ENCODE results near the gene SEMA4D. TPM values are rescaled to one million over a fixed set of nuclear protein-coding genes. Genes with fewer than 3 reads are reported as not detected.

SEMA4D gene
- total and polyA plus RNA-seq, 2 of the 13 experiments (the other 11 are each of a cell fraction or from before 2014, with no cell fraction given), result 0.13 to 0.16 TPM

DNA sequence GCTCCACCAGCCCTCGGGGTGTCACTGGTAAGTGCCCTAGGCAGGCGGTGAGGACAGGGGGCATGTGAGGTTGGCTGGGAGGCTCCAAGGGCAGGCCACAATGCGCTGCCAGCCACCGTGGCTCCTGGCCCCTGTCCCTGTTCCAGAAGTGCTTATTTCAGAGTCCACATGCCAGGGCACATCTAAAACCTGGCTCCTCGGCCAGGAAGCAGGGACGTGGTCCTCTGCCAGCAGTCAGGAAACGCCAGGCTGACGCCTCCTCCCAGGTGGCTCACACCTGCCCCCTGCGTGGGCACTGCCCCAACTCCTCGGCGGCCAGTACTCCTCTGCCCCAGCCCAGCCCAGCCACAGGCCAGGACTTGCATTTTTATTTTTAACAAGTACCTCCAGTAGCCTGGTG lies 111.1 kb downstream of the SEMA4D start:
- WGBS (ENCODE audit: low lambda C conversion rate), result 65% methylated on average over 4 of the region's 11 CpGs
- H3K4me2 ChIP-seq (ENCODE audit: low read depth, low read length), result no peak overlapping the region
- H3K27me3 ChIP-seq (ENCODE audit: control insufficient read depth in 1 of 2, insufficient read depth in 2 of 2, low read length in 2 of 2), result peaks cover 0 to 1% of the 10 kb centered on the region in 2 experiments; a peak in 2 of 5 replicates
- no peaks in the 10 kb centered on the region for H4K20me1 ChIP-seq (ENCODE audit: insufficient read depth, low read length)
- intact Hi-C loops (cut with micrococcal nuclease; ENCODE audit: unreplicated experiment), result no loop called here
- ATAC-seq (no peak), DNase-seq (ENCODE audit: low spot score) (no peak), FAIRE-seq (no peak)
- no peaks in the 10 kb centered on the region for H3K9me3 ChIP-seq (ENCODE audit: low read length)
- in situ Hi-C loops (cut with HindIII; ENCODE audit: extremely low pct_ligation_motif_present, low pct_unique_long_range_greater_than_20kb), result no loop called here
- no peak overlapping the region for H3K4me3 ChIP-seq (replicated peaks in 1 of 3; ENCODE audit: insufficient read depth in 1 of 3, low read depth in 2 of 3, low read length in 3 of 3)
- H3K4me1 ChIP-seq (ENCODE audit: insufficient read depth, low read length), result peaks cover 34% of the 10 kb centered on the region
- TF ChIP-seq ARID2 (CRISPR knock-in tag; IDR thresholded peaks at IDR 0.05; ENCODE audit: borderline replicate concordance) (no peak), MYC (CRISPR knock-in tag; IDR thresholded peaks at IDR 0.05; ENCODE audit: borderline replicate concordance) (no peak), GPN1 (CRISPR knock-in tag; IDR thresholded peaks at IDR 0.05; ENCODE audit: borderline replicate concordance) (no peak), CREB1 (IDR thresholded peaks at IDR 0.05) (no peak), CREB1 (CRISPR knock-in tag; IDR thresholded peaks at IDR 0.05) (no peak), ZNF747 (CRISPR knock-in tag; IDR thresholded peaks at IDR 0.05; ENCODE audit: borderline replicate concordance) (no peak), PHF8 (CRISPR knock-in tag; IDR thresholded peaks at IDR 0.05) (no peak), CHCHD3 (CRISPR knock-in tag; IDR thresholded peaks at IDR 0.05) (no peak), ZNF24 (IDR thresholded peaks at IDR 0.05) (no peak)
- POLR2A ChIA-PET, result no interaction called here
- H3K9ac ChIP-seq (ENCODE audit: insufficient read depth, low read depth, low read length), result no peak overlapping the region
- no peak overlapping the region for H2AFZ ChIP-seq (ENCODE audit: low read length)
- no peak overlapping the region for H3K27ac ChIP-seq (ENCODE audit: extremely low read length, insufficient read depth, low read length)
- CTCF ChIA-PET (ENCODE audit: low intra/inter-chr PET ratio, low total read pairs), result no interaction called here
- no TSS peak for BruUV-seq (replicated peaks)
- no peaks in the 10 kb centered on the region for H3K36me3 ChIP-seq (replicated peaks in 1 of 2; ENCODE audit: control insufficient read depth in 1 of 2, insufficient read depth in 2 of 2, low read length in 2 of 2)
- no peaks in the 10 kb centered on the region for H3K79me2 ChIP-seq (ENCODE audit: insufficient read depth, low read length)

- Histone ChIP-seq H3K36me3 (replicated peaks in 1 of 2; ENCODE audit: control insufficient read depth in 1 of 2, insufficient read depth in 2 of 2, low read length in 2 of 2) (no peaks in the 10 kb centered on the region), H3K27ac (ENCODE audit: extremely low read length, insufficient read depth, low read length) (no peak overlapping the region), H3K9me3 (ENCODE audit: low read length) (no peaks in the 10 kb centered on the region), H4K20me1 (ENCODE audit: insufficient read depth, low read length) (no peaks in the 10 kb centered on the region), H3K27me3 (ENCODE audit: control insufficient read depth in 1 of 2, insufficient read depth in 2 of 2, low read length in 2 of 2) (peaks cover 0 to 1% of the 10 kb centered on the region in 2 experiments; a peak in 2 of 5 replicates), H3K9ac (ENCODE audit: insufficient read depth, low read depth, low read length) (no peak overlapping the region), H3K4me2 (ENCODE audit: low read depth, low read length) (no peak overlapping the region), H3K4me1 (ENCODE audit: insufficient read depth, low read length) (peaks cover 34% of the 10 kb centered on the region), H2AFZ (ENCODE audit: low read length) (no peak overlapping the region), H3K79me2 (ENCODE audit: insufficient read depth, low read length) (no peaks in the 10 kb centered on the region), H3K4me3 (replicated peaks in 1 of 3; ENCODE audit: insufficient read depth in 1 of 3, low read depth in 2 of 3, low read length in 3 of 3) (no peak overlapping the region)
- WGBS (ENCODE audit: low lambda C conversion rate), result 79% methylated on average over 8 of the region's 11 CpGs
- in situ Hi-C loops (cut with HindIII; ENCODE audit: extremely low pct_ligation_motif_present, low pct_unique_long_range_greater_than_20kb) (no loop called here), intact Hi-C loops (cut with micrococcal nuclease; ENCODE audit: unreplicated experiment) (no loop called here)
- no peak for FAIRE-seq
- BruUV-seq (replicated peaks), result no TSS peak
- no peak for ATAC-seq
- POLR2A ChIA-PET, result interaction anchor here (0.7 kb wide), 1 partner anchor 28 kb away, joined by 3 read pairs; no protein-coding TSS in a partner anchor
- CTCF ChIA-PET (ENCODE audit: low intra/inter-chr PET ratio, low total read pairs), result no interaction called here
- no peak for DNase-seq (ENCODE audit: low spot score)
- TF ChIP-seq XRCC5 (optimal IDR thresholded peaks at IDR 0.05; ENCODE audit: low read length), result no peak
- no peak for TF ChIP-seq RXRB (CRISPR knock-in tag; IDR thresholded peaks at IDR 0.05; ENCODE audit: borderline replicate concordance)
- TF ChIP-seq U2AF2 (IDR thresholded peaks at IDR 0.05; ENCODE audit: low read depth, low read length), result no peak
- TF ChIP-seq ZNF7 (CRISPR knock-in tag; IDR thresholded peaks at IDR 0.05), result no peak
- no peak for TF ChIP-seq ZKSCAN1 (IDR thresholded peaks at IDR 0.05; ENCODE audit: low read length)
- no peak for TF ChIP-seq RFX3 (CRISPR knock-in tag; IDR thresholded peaks at IDR 0.05)
- no peak for TF ChIP-seq ZNF350 (CRISPR knock-in tag; IDR thresholded peaks at IDR 0.05; ENCODE audit: borderline replicate concordance, low read depth)
- TF ChIP-seq GZF1 (CRISPR knock-in tag; IDR thresholded peaks at IDR 0.05), result no peak
- TF ChIP-seq DZIP1 (CRISPR knock-in tag; IDR thresholded peaks at IDR 0.05), result no peak
- TF ChIP-seq SRSF1 (optimal IDR thresholded peaks at IDR 0.05; ENCODE audit: low read depth, low read length), result no peak
These were observed 111.7 kb downstream of the SEMA4D start for GRCh38 chr9:89386206-89386605.
